Gastrocnemius medialis (tissue), 4 donors: ENCODE measurements around the gene EP400.

Experiments
- POLR2A ChIP-seq, 2 donors: fragments of 450-650 bp; IDR thresholded peaks; one replicate each; pipeline ENCODE4 v1.6.1; 2017; ENCODE audit warnings: antibody characterized with exemption in 2 of 2, mild to moderate bottlenecking in 2 of 2, moderate library complexity in 2 of 2
- TF ChIP-seq, protein P1 (sequence below), 5 experiments: fragments of 450-650 bp in 3 of 5; fragments of 200-600 bp in 2 of 5; sonication (generic) in 2 of 5; IDR thresholded peaks in 4 of 5; conservative IDR thresholded peaks in 1 of 5; 1 replicate in 4 of 5; 2 replicates in 1 of 5; pipeline ENCODE4 v1.5.1; 2016 to 2019; ENCODE audit warnings: antibody characterized with exemption in 5 of 5, mild to moderate bottlenecking in 3 of 5, moderate library complexity in 3 of 5

- TF ChIP-seq, protein P1, sequence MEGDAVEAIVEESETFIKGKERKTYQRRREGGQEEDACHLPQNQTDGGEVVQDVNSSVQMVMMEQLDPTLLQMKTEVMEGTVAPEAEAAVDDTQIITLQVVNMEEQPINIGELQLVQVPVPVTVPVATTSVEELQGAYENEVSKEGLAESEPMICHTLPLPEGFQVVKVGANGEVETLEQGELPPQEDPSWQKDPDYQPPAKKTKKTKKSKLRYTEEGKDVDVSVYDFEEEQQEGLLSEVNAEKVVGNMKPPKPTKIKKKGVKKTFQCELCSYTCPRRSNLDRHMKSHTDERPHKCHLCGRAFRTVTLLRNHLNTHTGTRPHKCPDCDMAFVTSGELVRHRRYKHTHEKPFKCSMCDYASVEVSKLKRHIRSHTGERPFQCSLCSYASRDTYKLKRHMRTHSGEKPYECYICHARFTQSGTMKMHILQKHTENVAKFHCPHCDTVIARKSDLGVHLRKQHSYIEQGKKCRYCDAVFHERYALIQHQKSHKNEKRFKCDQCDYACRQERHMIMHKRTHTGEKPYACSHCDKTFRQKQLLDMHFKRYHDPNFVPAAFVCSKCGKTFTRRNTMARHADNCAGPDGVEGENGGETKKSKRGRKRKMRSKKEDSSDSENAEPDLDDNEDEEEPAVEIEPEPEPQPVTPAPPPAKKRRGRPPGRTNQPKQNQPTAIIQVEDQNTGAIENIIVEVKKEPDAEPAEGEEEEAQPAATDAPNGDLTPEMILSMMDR (IDR thresholded peaks at IDR 0.05 in 4 of 5, conservative IDR thresholded peaks at IDR 0.05 in 1 of 5): no peak
- no peak for TF ChIP-seq POLR2A (IDR thresholded peaks at IDR 0.05)
Measured at GRCh38 chr12:131990980-131991305, 41.2 kb downstream of the EP400 start.
